PC-9 (cell line): ENCODE measurements around the gene SLC4A4.

ENCODE experiments used
- CTCF ChIP-seq: fragments of 200-600 bp; sonication (generic); conservative IDR thresholded peaks from 2 replicates; pipeline ENCODE4 v1.6.1; 2017; ENCODE audit warnings: mixed run types, antibody characterized with exemption, mild to moderate bottlenecking, moderate library complexity
- EZH2 ChIP-seq: fragments of 200-600 bp; sonication (generic); IDR thresholded peaks from 2 replicates; pipeline ENCODE4 v1.8.0; 2017; ENCODE audit warnings: antibody characterized with exemption, low read depth

- TF ChIP-seq CTCF (no peak), EZH2 (no peak)
Observed at GRCh38 chr4:71498002-71498401, 159.2 kb downstream of the SLC4A4 start.
